HG03103 (cell line): ENCODE results near the gene GPRIN3.

Experiments used
- ATAC-seq: cut with Tn5 transposase; IDR thresholded peaks from one replicate; pipeline ENCODE4 v1.9.1; 2021; ENCODE audit warnings: low read depth; ENCODE audit not compliant: unreplicated experiment

The GPRIN3 gene

GRCh38 chr4:89307446-89308160 lies at the start of gene GPRIN3:
Gene GPRIN3 (minus strand): TSS chr4:89307800. CDS start chr4:89250110, 57,690 bp downstream.
- peak; percentile 62 for ATAC-seq

- ATAC-seq = no peak
Observed at GRCh38 chr4:89357340-89357739, 49.7 kb upstream of the GPRIN3 start.

- no peak for ATAC-seq
Observed at GRCh38 chr4:89356086-89356485, 48.5 kb upstream of the GPRIN3 start.

GRCh38 chr4:89353514-89353913 lies 45.9 kb upstream of the GPRIN3 start:
- ATAC-seq = no peak

- no peak for ATAC-seq
Observed at GRCh38 chr4:89352541-89352940, 44.9 kb upstream of the GPRIN3 start.

GRCh38 chr4:89351201-89351600 lies 43.6 kb upstream of the GPRIN3 start:
- ATAC-seq = no peak

GRCh38 chr4:89347363-89348025 lies 39.9 kb upstream of the GPRIN3 start:
- no peak for ATAC-seq

GRCh38 chr4:89344571-89344970 lies 37.0 kb upstream of the GPRIN3 start:
- ATAC-seq = no peak

- no peak for ATAC-seq
Observed at GRCh38 chr4:89338206-89338605, 30.6 kb upstream of the GPRIN3 start.

GRCh38 chr4:89337681-89338080 lies 30.1 kb upstream of the GPRIN3 start:
- ATAC-seq = no peak

GRCh38 chr4:89336818-89337420 lies 29.3 kb upstream of the GPRIN3 start:
- ATAC-seq = no peak

GRCh38 chr4:89334830-89335229 lies 27.2 kb upstream of the GPRIN3 start:
- no peak for ATAC-seq

- ATAC-seq = no peak
Observed at GRCh38 chr4:89334311-89334710, 26.7 kb upstream of the GPRIN3 start.

- ATAC-seq = no peak
Observed at GRCh38 chr4:89331686-89332544, 24.3 kb upstream of the GPRIN3 start.

- ATAC-seq = no peak
Observed at GRCh38 chr4:89331197-89331596, 23.6 kb upstream of the GPRIN3 start.

- ATAC-seq = no peak
Observed at GRCh38 chr4:89329280-89329679, 21.7 kb upstream of the GPRIN3 start.

- peak; percentile 87 for ATAC-seq
Observed at GRCh38 chr4:89324671-89325070, 17.1 kb upstream of the GPRIN3 start.

- ATAC-seq = no peak
Observed at GRCh38 chr4:89322671-89323070, 15.1 kb upstream of the GPRIN3 start.

- ATAC-seq = no peak
Observed at GRCh38 chr4:89319756-89320155, 12.2 kb upstream of the GPRIN3 start.

- ATAC-seq = no peak
Observed at GRCh38 chr4:89316931-89317366, 9.3 kb upstream of the GPRIN3 start.

GRCh38 chr4:89316211-89316610 lies 8.6 kb upstream of the GPRIN3 start:
- ATAC-seq = no peak
